HEK293T (cell line): Measurements from ENCODE around the gene LTBP1.

ENCODE experiments used
- CTCF ChIA-PET: fragments of 350-600 bp; formaldehyde crosslinking; extraction: SDS; loops from one replicate; lab custom pipeline; 2021; ENCODE audit warnings: antibody characterized with exemption, inconsistent platforms; lab: Yijun Ruan, JAX
- POLR2A ChIA-PET: fragments of 350-600 bp; formaldehyde crosslinking; extraction: SDS; loops from one replicate; lab custom pipeline; 2020; ENCODE audit warnings: antibody characterized with exemption, inconsistent platforms; lab: Yijun Ruan, JAX
- DNase-seq: peaks from one replicate; pipeline ENCODE4 v3.0.0; 2012; ENCODE audit warnings: mixed read lengths; ENCODE audit errors: extremely low spot score
- ARNT ChIP-seq: fragments of 450-650 bp; IDR thresholded peaks from 2 replicates; pipeline ENCODE4 v1.6.1; 2017; ENCODE audit warnings: mild to moderate bottlenecking
- BHLHE40 ChIP-seq: fragments of 450-650 bp; IDR thresholded peaks from 2 replicates; pipeline ENCODE4 v1.6.1; 2016; ENCODE audit warnings: mild to moderate bottlenecking, moderate library complexity, borderline replicate concordance
- CTBP1 ChIP-seq: fragments of 450-650 bp; IDR thresholded peaks from 2 replicates; pipeline ENCODE4 v1.6.1; 2016; ENCODE audit warnings: borderline replicate concordance
- ELF4 ChIP-seq: fragments of 450-650 bp; IDR thresholded peaks from 2 replicates; pipeline ENCODE4 v1.6.1; 2017; ENCODE audit warnings: antibody characterized with exemption
- FOXA1 ChIP-seq: fragments of 450-650 bp; IDR thresholded peaks from 2 replicates; pipeline ENCODE4 v1.6.1; 2016; ENCODE audit warnings: mild to moderate bottlenecking
- FOXK2 ChIP-seq: fragments of 450-650 bp; IDR thresholded peaks from 2 replicates; pipeline ENCODE4 v1.6.1; 2016; ENCODE audit warnings: mild to moderate bottlenecking
- FOXM1 ChIP-seq: fragments of 450-650 bp; IDR thresholded peaks from 2 replicates; pipeline ENCODE4 v1.6.1; 2017; ENCODE audit warnings: mild to moderate bottlenecking, borderline replicate concordance
- HDGF ChIP-seq: fragments of 450-650 bp; IDR thresholded peaks from 2 replicates; pipeline ENCODE4 v1.6.1; 2017; ENCODE audit warnings: antibody characterized with exemption, borderline replicate concordance
- L3MBTL2 ChIP-seq: fragments of 450-650 bp; conservative IDR thresholded peaks from 2 replicates; pipeline ENCODE4 v1.6.1; 2016; ENCODE audit warnings: mild to moderate bottlenecking
- LEF1 ChIP-seq: fragments of 450-650 bp; IDR thresholded peaks from 2 replicates; pipeline ENCODE4 v1.6.1; 2017; ENCODE audit warnings: mild to moderate bottlenecking, borderline replicate concordance
- NFRKB ChIP-seq: fragments of 450-650 bp; IDR thresholded peaks from 2 replicates; pipeline ENCODE4 v1.6.1; 2016; ENCODE audit warnings: mild to moderate bottlenecking, moderate library complexity
- SP1 ChIP-seq: fragments of 450-650 bp; IDR thresholded peaks from 2 replicates; pipeline ENCODE4 v1.6.1; 2017
- SUZ12 ChIP-seq: fragments of 450-650 bp; IDR thresholded peaks from 2 replicates; pipeline ENCODE4 v1.6.1; 2016; ENCODE audit warnings: mild to moderate bottlenecking
- TARDBP ChIP-seq: fragments of 450-650 bp; IDR thresholded peaks from 2 replicates; pipeline ENCODE4 v1.6.1; 2016
- ZNF384 ChIP-seq: fragments of 450-650 bp; IDR thresholded peaks from 2 replicates; pipeline ENCODE4 v1.6.1; 2016
- TF ChIP-seq, protein P1 (sequence below): fragments of 450-650 bp; IDR thresholded peaks from 2 replicates; pipeline ENCODE4 v1.6.1; 2016

Gene LTBP1

DNA sequence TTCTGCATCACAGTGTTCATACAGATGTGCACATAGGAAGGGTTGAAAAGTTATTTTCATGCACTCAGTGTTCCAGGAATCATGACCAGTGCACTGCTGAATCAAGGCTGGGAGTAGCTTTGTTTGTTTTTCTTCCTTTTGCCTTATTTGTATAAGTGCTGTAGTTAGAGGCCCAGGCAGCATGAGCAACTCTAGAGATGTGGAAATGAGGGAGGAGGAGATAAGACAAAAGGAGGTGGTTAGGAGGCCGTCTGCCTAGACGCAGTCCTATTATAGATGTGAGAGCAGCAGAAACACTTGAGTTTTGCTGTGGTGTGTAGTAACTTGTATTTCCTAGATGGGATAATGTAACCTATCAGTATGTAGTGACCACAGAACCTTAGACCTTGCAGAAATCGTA, 265.4 kb downstream of the LTBP1 start:
- CTCF ChIA-PET: no interaction called here
- TF ChIP-seq ARNT (no peak), L3MBTL2 (no peak), FOXA1 (no peak), SP1 (no peak), CTBP1 (no peak), ZNF384 (no peak), TARDBP (no peak), FOXK2 (no peak), ELF4 (no peak), LEF1 (no peak), NFRKB (no peak), SUZ12 (no peak), FOXM1 (no peak), HDGF (no peak), BHLHE40 (no peak)
- TF ChIP-seq, protein P1, sequence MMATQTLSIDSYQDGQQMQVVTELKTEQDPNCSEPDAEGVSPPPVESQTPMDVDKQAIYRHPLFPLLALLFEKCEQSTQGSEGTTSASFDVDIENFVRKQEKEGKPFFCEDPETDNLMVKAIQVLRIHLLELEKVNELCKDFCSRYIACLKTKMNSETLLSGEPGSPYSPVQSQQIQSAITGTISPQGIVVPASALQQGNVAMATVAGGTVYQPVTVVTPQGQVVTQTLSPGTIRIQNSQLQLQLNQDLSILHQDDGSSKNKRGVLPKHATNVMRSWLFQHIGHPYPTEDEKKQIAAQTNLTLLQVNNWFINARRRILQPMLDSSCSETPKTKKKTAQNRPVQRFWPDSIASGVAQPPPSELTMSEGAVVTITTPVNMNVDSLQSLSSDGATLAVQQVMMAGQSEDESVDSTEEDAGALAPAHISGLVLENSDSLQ: no peak
- POLR2A ChIA-PET: no interaction called here
- DNase-seq: peak; percentile 15

DNA sequence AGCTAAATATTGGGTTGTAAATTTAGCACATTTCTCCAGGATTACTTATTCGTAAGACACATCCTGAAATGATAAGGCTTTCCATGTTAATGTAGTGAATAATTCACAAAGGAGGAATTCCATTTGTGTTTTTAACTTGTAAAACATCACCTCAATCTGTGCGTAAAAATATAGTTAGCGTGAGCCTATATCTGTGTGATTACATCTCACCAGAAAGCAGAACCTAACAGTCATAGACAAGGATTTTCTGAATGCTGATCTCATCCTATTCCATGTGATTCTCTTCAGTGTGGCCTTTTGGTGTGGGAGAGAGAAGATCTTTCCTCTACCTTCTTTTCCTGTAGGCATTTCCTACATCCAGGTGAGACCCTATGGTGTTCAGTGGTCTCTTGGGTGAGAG, 266.5 kb downstream of the LTBP1 start:
- CTCF ChIA-PET: no interaction called here
- no peak for DNase-seq
- POLR2A ChIA-PET: no interaction called here
- TF ChIP-seq ELF4 (no peak), ARNT (no peak), CTBP1 (no peak), TARDBP (no peak), FOXA1 (no peak), ZNF384 (no peak), HDGF (no peak), SP1 (no peak), L3MBTL2 (no peak), BHLHE40 (no peak)
- TF ChIP-seq, protein P1: no peak

DNA sequence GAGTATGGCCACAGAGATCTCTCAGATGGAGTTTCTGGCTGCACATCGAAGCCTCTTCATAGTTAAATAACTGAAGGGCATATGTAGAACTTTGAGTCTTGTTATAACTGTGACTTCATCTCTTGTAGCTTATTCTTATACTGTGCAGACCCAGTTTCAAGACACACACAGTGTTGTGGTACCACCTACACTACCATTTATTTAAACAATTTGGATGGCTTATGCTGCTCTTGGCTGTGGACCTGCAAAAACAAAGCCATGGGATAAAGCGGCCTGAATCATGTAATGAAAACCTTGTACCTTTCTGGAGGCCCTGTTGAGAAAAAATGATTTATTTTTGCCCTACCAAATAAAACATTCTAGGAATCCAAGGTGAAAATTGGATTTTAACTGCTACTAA, 266.9 kb downstream of the LTBP1 start:
- POLR2A ChIA-PET: no interaction called here
- CTCF ChIA-PET: no interaction called here
- DNase-seq: no peak
- no peak for TF ChIP-seq SP1
- TF ChIP-seq BHLHE40: no peak
- no peak for TF ChIP-seq TARDBP
- TF ChIP-seq, protein P1: no peak
- TF ChIP-seq L3MBTL2: no peak
- TF ChIP-seq ELF4: no peak
- TF ChIP-seq ZNF384: no peak
- TF ChIP-seq SUZ12: no peak
- no peak for TF ChIP-seq CTBP1
- no peak for TF ChIP-seq NFRKB
- no peak for TF ChIP-seq HDGF
- TF ChIP-seq ARNT: no peak
- TF ChIP-seq LEF1: no peak
- no peak for TF ChIP-seq FOXM1

DNA sequence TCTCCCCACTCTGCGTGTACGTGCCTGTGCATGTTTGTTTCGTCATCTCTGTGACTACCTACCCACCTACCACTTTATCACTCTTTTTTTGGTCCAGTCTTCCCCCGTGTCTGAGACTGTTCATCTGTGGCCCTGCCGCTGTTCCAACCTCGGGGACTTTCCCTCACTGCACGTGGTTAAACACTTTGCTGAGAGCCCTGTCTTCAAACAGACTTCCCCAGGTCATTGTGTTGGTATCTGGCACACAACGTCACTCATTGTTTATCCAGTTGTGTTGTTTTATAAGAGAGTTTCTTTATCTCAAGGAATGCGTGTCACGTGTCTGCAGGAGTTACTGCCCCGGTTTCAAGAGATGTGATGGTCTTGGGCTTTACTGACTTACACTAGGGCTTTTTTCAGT, 267.7 kb downstream of the LTBP1 start:
- TF ChIP-seq NFRKB (no peak), FOXK2 (no peak), BHLHE40 (no peak), FOXA1 (no peak), HDGF (no peak), L3MBTL2 (no peak), SP1 (no peak), CTBP1 (no peak), FOXM1 (no peak), ZNF384 (no peak)
- ChIA-PET CTCF (no interaction called here), POLR2A (no interaction called here)
- no peak for DNase-seq

DNA sequence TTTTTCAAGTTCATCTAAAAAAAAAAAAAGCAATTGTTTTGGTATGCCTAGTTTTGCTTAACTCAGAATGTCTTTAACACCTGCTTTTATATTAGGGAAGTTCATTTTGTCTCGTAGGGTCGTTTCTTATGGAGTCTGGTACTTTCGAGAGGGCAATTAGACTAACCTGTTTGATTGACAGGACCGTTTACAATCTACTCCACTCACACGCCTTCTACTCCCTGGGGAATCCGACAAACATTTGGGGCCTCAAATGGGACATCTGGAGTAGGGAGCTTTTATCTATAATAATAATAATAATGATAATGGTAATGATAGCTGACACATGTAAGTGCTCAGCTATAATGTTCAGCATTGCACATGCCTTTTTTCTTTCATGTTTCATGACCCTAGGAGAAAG, 268.1 kb downstream of the LTBP1 start:
- ChIA-PET CTCF (no interaction called here), POLR2A (no interaction called here)
- TF ChIP-seq SP1: no peak
- TF ChIP-seq ARNT: no peak
- TF ChIP-seq CTBP1: no peak
- TF ChIP-seq, protein P1: peak; percentile 28; the same call in 1 of the 2 replicates

DNA sequence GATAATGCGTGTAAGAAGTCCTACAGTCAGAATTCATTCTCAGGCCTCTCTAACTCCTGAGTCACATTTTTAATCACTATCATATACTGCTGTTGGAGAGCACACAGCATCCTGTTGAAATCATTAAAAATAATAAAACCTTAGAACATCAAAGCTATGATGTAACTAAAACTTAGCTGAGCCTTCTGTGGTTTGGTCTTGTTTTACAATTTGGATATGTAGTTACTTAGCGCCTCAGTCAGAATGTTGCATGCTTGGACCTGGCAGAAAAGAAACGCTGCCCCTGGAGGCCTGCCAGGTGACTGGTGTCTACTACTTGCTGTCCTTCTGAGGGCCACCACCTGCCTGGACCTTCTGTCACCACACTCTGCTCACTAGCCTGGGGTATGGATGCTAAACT, 268.5 kb downstream of the LTBP1 start:
- no peak for DNase-seq
- POLR2A ChIA-PET: no interaction called here

More for the DNA sequence above, 268.1 kb downstream of the LTBP1 start:
- DNase-seq: no peak

More for the DNA sequence above, 268.5 kb downstream of the LTBP1 start:
- TF ChIP-seq ZNF384 (no peak), TARDBP (no peak), ELF4 (no peak), BHLHE40 (no peak)
- CTCF ChIA-PET: no interaction called here
